Neural progenitor cell (in vitro differentiated cells): ENCODE results near the gene RPGR.

Experiments
- EZH2 ChIP-seq: fragments of 200-600 bp; sonication (generic); IDR thresholded peaks from 2 replicates; pipeline ENCODE4 v1.6.1; 2017; ENCODE audit warnings: antibody characterized with exemption, mild to moderate bottlenecking, moderate library complexity
- EZH2phosphoT487 ChIP-seq: fragments of 200-600 bp; sonication (generic); IDR thresholded peaks from 2 replicates; pipeline ENCODE4 v1.6.1; 2017; ENCODE audit warnings: antibody characterized with exemption
- TF ChIP-seq, protein P1 (sequence below): fragments of 200-600 bp; sonication (generic); IDR thresholded peaks from 2 replicates; pipeline ENCODE4 v1.5.1; 2017; ENCODE audit warnings: antibody characterized with exemption, mild to moderate bottlenecking

DNA sequence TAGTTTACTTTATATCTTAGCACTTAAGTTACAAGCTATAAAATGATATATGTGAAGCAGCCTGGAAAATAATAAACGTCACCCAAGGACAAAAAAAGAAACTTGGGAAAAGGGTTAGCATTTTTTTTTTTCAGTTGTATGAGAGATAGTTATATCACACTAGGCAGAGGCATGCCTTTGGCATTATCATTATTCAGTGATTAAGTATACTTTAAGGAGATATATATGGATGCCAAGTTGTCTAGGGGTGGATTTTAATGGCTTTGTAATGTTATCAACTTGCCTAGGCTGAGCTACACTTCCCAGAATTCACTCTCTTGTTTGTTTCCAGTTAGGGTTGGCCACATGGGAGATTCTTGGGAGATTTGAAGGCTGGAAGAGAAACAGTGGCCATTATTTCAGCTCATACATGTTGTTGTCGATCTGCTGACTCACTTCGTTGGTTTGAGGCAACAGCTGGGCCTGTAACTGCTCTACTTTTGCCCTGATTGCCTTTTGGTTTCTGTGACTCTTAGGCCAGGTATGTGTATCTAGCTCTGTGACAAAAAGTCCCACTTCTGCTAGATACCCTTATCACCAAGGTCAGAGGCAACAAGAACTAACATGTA lies 95.1 kb downstream of the RPGR start:
- TF ChIP-seq, protein P1, sequence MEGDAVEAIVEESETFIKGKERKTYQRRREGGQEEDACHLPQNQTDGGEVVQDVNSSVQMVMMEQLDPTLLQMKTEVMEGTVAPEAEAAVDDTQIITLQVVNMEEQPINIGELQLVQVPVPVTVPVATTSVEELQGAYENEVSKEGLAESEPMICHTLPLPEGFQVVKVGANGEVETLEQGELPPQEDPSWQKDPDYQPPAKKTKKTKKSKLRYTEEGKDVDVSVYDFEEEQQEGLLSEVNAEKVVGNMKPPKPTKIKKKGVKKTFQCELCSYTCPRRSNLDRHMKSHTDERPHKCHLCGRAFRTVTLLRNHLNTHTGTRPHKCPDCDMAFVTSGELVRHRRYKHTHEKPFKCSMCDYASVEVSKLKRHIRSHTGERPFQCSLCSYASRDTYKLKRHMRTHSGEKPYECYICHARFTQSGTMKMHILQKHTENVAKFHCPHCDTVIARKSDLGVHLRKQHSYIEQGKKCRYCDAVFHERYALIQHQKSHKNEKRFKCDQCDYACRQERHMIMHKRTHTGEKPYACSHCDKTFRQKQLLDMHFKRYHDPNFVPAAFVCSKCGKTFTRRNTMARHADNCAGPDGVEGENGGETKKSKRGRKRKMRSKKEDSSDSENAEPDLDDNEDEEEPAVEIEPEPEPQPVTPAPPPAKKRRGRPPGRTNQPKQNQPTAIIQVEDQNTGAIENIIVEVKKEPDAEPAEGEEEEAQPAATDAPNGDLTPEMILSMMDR: no peak
- TF ChIP-seq EZH2: no peak
- TF ChIP-seq EZH2phosphoT487: no peak
